ENCODE data around the gene GRIP2.
A peak's percentile ranks its signal among the peaks of the same experiment; 100 is the strongest.
"Not testable (repeated sequence)": the region's sequence is repeated elsewhere in the genome, so short reads cannot be mapped to it uniquely, and the experiment has no call there.

GRIP2 gene

GRCh38 chr3:14519406-14519805 lies 20.7 kb downstream of the GRIP2 start:
- no peak for DNase-seq

- no peak for DNase-seq
Measured at GRCh38 chr3:14518893-14519292, 21.2 kb downstream of the GRIP2 start.

- DNase-seq = no peak
Measured at GRCh38 chr3:14518432-14518802, 21.7 kb downstream of the GRIP2 start.

GRCh38 chr3:14517601-14518431 lies 22.3 kb downstream of the GRIP2 start:
- DNase-seq = no peak

- DNase-seq = no peak
Measured at GRCh38 chr3:14516738-14517345, 23.3 kb downstream of the GRIP2 start.

- DNase-seq = not testable (repeated sequence)
Measured at GRCh38 chr3:14515526-14515925, 24.6 kb downstream of the GRIP2 start.

GRCh38 chr3:14514323-14514720 lies 25.8 kb downstream of the GRIP2 start:
- DNase-seq = no peak

GRCh38 chr3:14513566-14514322 lies 26.4 kb downstream of the GRIP2 start:
- no peak for DNase-seq

GRCh38 chr3:14512942-14513327 lies 27.2 kb downstream of the GRIP2 start:
- DNase-seq = no peak

GRCh38 chr3:14512281-14512941 lies 27.7 kb downstream of the GRIP2 start:
- no peak for DNase-seq

GRCh38 chr3:14511623-14512280 lies 28.4 kb downstream of the GRIP2 start:
- no peak for DNase-seq

- DNase-seq = no peak
Measured at GRCh38 chr3:14510838-14511622, 29.1 kb downstream of the GRIP2 start.

- no peak for DNase-seq
Measured at GRCh38 chr3:14509796-14510100, 30.4 kb downstream of the GRIP2 start.

GRCh38 chr3:14508966-14509795 lies 31.0 kb downstream of the GRIP2 start:
- peak; percentile 4 for DNase-seq

GRCh38 chr3:14508505-14508819 lies 31.7 kb downstream of the GRIP2 start:
- DNase-seq = no peak

GRCh38 chr3:14507757-14508504 lies 32.2 kb downstream of the GRIP2 start:
- DNase-seq = no peak

GRCh38 chr3:14507305-14507741 lies 32.8 kb downstream of the GRIP2 start:
- no peak for DNase-seq

- DNase-seq = no peak
Measured at GRCh38 chr3:14506626-14507304, 33.4 kb downstream of the GRIP2 start.

- no peak for DNase-seq
Measured at GRCh38 chr3:14505803-14506500, 34.2 kb downstream of the GRIP2 start.

All from NCI-H748 treated with DMSO at 0.1 percent for 48 hours (cell line).